Heart left ventricle (tissue), 16 donors: ENCODE data around the gene AKIRIN1. TPM values are rescaled to one million over a fixed set of nuclear protein-coding genes. Genes with fewer than 3 reads are reported as not detected.

Experiments used
- ATAC-seq, 4 donors: fragments of 200-7000 bp; cut with Tn5 transposase; one replicate each; pipeline ENCODE4 v1.9.1; 2020 to 2022; ENCODE audit warnings: moderate library complexity in 4 of 4, mild to moderate bottlenecking in 3 of 4, moderate number of reproducible peaks in 1 of 4
- DNase-seq, 5 donors: peaks; one replicate each; pipeline ENCODE4 v3.0.0-alpha.2; 2020
- H3K27ac ChIP-seq, 12 donors: fragments of 200-600 bp; sonication (generic) in 4 of 12; one replicate each; pipeline versions ENCODE4 v1.5.0 to v1.8.0; 2016 to 2022; ENCODE audit warnings: mild to moderate bottlenecking in 2 of 12
- H3K27me3 ChIP-seq, 9 donors: fragments of 200-600 bp; sonication (generic) in 2 of 9; one replicate each; pipeline versions ENCODE4 v1.5.1 to v1.8.0; 2016 to 2022; ENCODE audit warnings: mild to moderate bottlenecking in 3 of 9
- H3K36me3 ChIP-seq, 9 donors: fragments of 200-600 bp; sonication (generic) in 2 of 9; one replicate each; pipeline versions ENCODE4 v1.5.0 to v1.8.0; 2018 to 2022; ENCODE audit warnings: mild to moderate bottlenecking in 2 of 9
- H3K4me1 ChIP-seq, 12 donors: fragments of 200-600 bp; sonication (generic) in 4 of 12; one replicate each; pipeline versions ENCODE4 v1.5.0 to v1.8.0; 2016 to 2022; ENCODE audit warnings: mild to moderate bottlenecking in 3 of 12
- H3K4me3 ChIP-seq, 12 donors: fragments of 200-600 bp; sonication (generic) in 4 of 12; one replicate each; pipeline versions ENCODE4 v1.5.0 to v1.8.0; 2017 to 2022; ENCODE audit warnings: mild to moderate bottlenecking in 9 of 12, moderate library complexity in 4 of 12
- H3K9me3 ChIP-seq, 12 donors: fragments of 200-600 bp; sonication (generic) in 4 of 12; one replicate each; pipeline versions ENCODE4 v1.5.0 to v1.8.0; 2016 to 2022; ENCODE audit warnings: mild to moderate bottlenecking in 1 of 12
- CTCF ChIP-seq, 12 donors: fragments of 200-600 bp; sonication (generic) in 4 of 12; IDR thresholded peaks; one replicate each; pipeline versions ENCODE4 v1.5.0 to v1.8.0; 2018 to 2022; ENCODE audit warnings: antibody characterized with exemption in 12 of 12, mild to moderate bottlenecking in 5 of 12
- POLR2A ChIP-seq, 2 donors: fragments of 450-650 bp; IDR thresholded peaks; one replicate each; pipeline ENCODE4 v1.6.1; 2017; ENCODE audit warnings: antibody characterized with exemption in 2 of 2, mild to moderate bottlenecking in 2 of 2, moderate library complexity in 2 of 2
- WGBS, 4 donors: extraction: QIAGEN DNeasy Blood & Tissue Kit in 2 of 4; methylation state at CpG; one replicate each; pipeline versions ENCODE4 v1.1.5 to v1.1.7; 2013 to 2018; 5-methylcytosine and 5-hydroxymethylcytosine counted together
- intact Hi-C, 10 donors: fragments of 100-400 bp; cut with DNase I; formaldehyde crosslinking; loops; one replicate each; pipeline versions ENCODE4 v1.11.1 to v1.14.2; 2022
- polyA plus RNA-seq, 2 donors: library from polyadenylated mRNA; stranded (reverse); fragments of 200-250 nt; gene quantifications; one replicate each; pipeline ENCODE4 v1.2.3, GENCODE V29; 2013
- total RNA-seq, 9 donors: library from RNA; depleted of rRNA in 2 of 9; stranded (reverse); fragments of >200 nt in 2 of 9; fragmentation: NEBNext Ultra II Directional in 3 of 9; extraction: Animal tissue kit (Norgen Biotek cat#: 25700) in 3 of 9; gene quantifications; one replicate each; pipeline versions ENCODE4 v1.1.0 to v1.2.4, GENCODE V29; 2016 to 2023
- donor health status: ischemic (EF 13 %, LVEDD 7.1; RV severe dilation, severe dysfunction).
- donor health status: healthy with polysubstance abuse.
- donor health status: DM: no; HTN: yes; CAD: no.
- donor health status: DM: no; HTN: no; CAD: no.
- donor health status: ischemic (EF 25% LVEDD 6.9; RV normal size, moderate dysfunction).
- donor health status: ischemic (EF 25% LVEDD 5.7; RV mildly dilated, moderate dysfunction).
- donor health status: healthy.
- donor health status: DM: yes; HTN: yes; CAD: no.
- donor health status: ischemic (EF 35%, LVEDD 5.7; RV mildly dilated, moderate dysfunction).
- donor health status: nonischemic (EF 11% LVEDD 7.7; RV severe dilation, severe dysfunction).
- donor health status: DM: yes; HTN: yes; CAD: no.
- donor health status: PGD.
- donor health status: ischemic (EF 29% LVEDD 5.4; RV normal size, mild dysfunction).
- donor health status: nonischemic (EF 23%, LVEDD 6.1; RV moderate dilation, normal function).

The AKIRIN1 gene
- total and polyA plus RNA-seq, 11 donors, result 15.8 to 68.1 (median 55.9) TPM

- no peak for DNase-seq
- peak overlapping the region; percentile 81 to 99 (median 94) for H3K27ac ChIP-seq
Measured at GRCh38 chr1:38990386-38990737, 714 bp upstream of the AKIRIN1 start.

GRCh38 chr1:38991638-38992411 lies 749 bp downstream of the AKIRIN1 start:
- H3K4me1 ChIP-seq, result peaks cover 0 to 52% (median 28%) of the 10 kb centered on the region in 12 donors
- H3K4me3 ChIP-seq, result peak overlapping the region; percentile 69 to 100 (median 96)
- peak; percentile 49 to 66 (median 53) for DNase-seq
- intact Hi-C loops, result loop anchor here in 9 of 10 donors (1.0 to 10.0 kb wide), 6 partner anchors 34 to 135 kb away; partner anchors contain the start of genes MYCBP (in 7 of the 9), NDUFS5 (in 5 of the 9) and RRAGC (in 2 of the 9)
- ATAC-seq, result peak in 3 of 4 donors; percentile 35 to 58 (median 54)
- no peaks in the 10 kb centered on the region for H3K27me3 ChIP-seq
- peaks cover 0 to 36% (median 9%) of the 10 kb centered on the region in 9 donors for H3K36me3 ChIP-seq
- H3K27ac ChIP-seq, result peak overlapping the region; percentile 79 to 99 (median 94)
- no peaks in the 10 kb centered on the region for H3K9me3 ChIP-seq
- WGBS, 4 donors, result 0 to 3% (median 1%) methylated on average over 19 to 30 of the region's 30 CpGs
- TF ChIP-seq CTCF (IDR thresholded peaks at IDR 0.05), result no peak
- TF ChIP-seq POLR2A (IDR thresholded peaks at IDR 0.05), result no peak

More at GRCh38 chr1:38990386-38990737, 714 bp upstream of the AKIRIN1 start:
- Histone ChIP-seq H3K9me3 (no peaks in the 10 kb centered on the region), H3K27me3 (no peaks in the 10 kb centered on the region), H3K4me3 (peak overlapping the region in 11 of 12 donors; percentile 69 to 100 (median 97)), H3K4me1 (peaks cover 0 to 37% (median 22%) of the 10 kb centered on the region in 12 donors), H3K36me3 (peaks cover 0 to 23% (median 3%) of the 10 kb centered on the region in 9 donors)
- 26 to 36% (median 30%) methylated on average over 5 of the region's 5 CpGs for WGBS, 4 donors
- ATAC-seq, result peak in 1 of 4 donors; percentile 0
- TF ChIP-seq POLR2A (IDR thresholded peaks at IDR 0.05) (no peak), CTCF (IDR thresholded peaks at IDR 0.05) (no peak)
- intact Hi-C loops, result loop anchor here in 9 of 10 donors (5.0 to 10.0 kb wide), 5 partner anchors 37 to 133 kb away; partner anchors contain the start of genes MYCBP (in 7 of the 9), NDUFS5 (in 4 of the 9) and RRAGC (in 2 of the 9)

- peaks cover 5 to 59% (median 36%) of the 10 kb centered on the region in 12 donors for H3K4me1 ChIP-seq
- WGBS, 4 donors, result 18 to 22% (median 20%) methylated on average over 11 of the region's 11 CpGs
- no peak for DNase-seq
- no peak for ATAC-seq
- H3K36me3 ChIP-seq, result peaks cover 0 to 36% (median 9%) of the 10 kb centered on the region in 9 donors
- TF ChIP-seq CTCF (IDR thresholded peaks at IDR 0.05), result no peak
- TF ChIP-seq POLR2A (IDR thresholded peaks at IDR 0.05), result no peak
- no peaks in the 10 kb centered on the region for H3K27me3 ChIP-seq
- H3K9me3 ChIP-seq, result no peaks in the 10 kb centered on the region
- H3K27ac ChIP-seq, result peak overlapping the region in 10 of 12 donors; percentile 87 to 99 (median 95)
- H3K4me3 ChIP-seq, result peak overlapping the region; percentile 69 to 100 (median 96)
- intact Hi-C loops, result loop anchor here in 9 of 10 donors (5.0 to 10.0 kb wide), 5 partner anchors 35 to 135 kb away; partner anchors contain the start of genes MYCBP (in 7 of the 9), NDUFS5 (in 4 of the 9) and RRAGC (in 2 of the 9)
Measured at GRCh38 chr1:38992412-38993111, 1.5 kb downstream of the AKIRIN1 start.
